Measurements from ENCODE around the gene ARHGEF17.

- TF ChIP-seq POLR2A (IDR thresholded peaks at IDR 0.05; ENCODE audit: low read length) (no peak), GATA1 (IDR thresholded peaks at IDR 0.05; ENCODE audit: low read depth, low read length) (no peak)
These were observed 103.0 kb downstream of the ARHGEF17 start for GRCh38 chr11:73411031-73411430.

Measured in erythroblast (primary cell).